ENCODE results near the gene ZNF573. TPM values are rescaled to one million over a fixed set of nuclear protein-coding genes. Genes with fewer than 3 reads are reported as not detected.

ZNF573 gene
- total and polyA plus RNA-seq, 12 donors, result 0.77 to 19.1 (median 12.1) TPM

GRCh38 chr19:37809366-37809765, 30.0 kb upstream of the ZNF573 start:
- WGBS, 4 donors, result 95 to 97% (median 96%) methylated on average over 5 of the region's 5 CpGs
- intact Hi-C loops (cut with DNase I), result no loop called here

GRCh38 chr19:37803249-37803840, 24.0 kb upstream of the ZNF573 start:
- Histone ChIP-seq H3K9me3 (replicated peaks in 1 of 3) (peaks cover 0 to 68% (median 2%) of the 10 kb centered on the region in 3 donors), H3K27me3 (no peaks in the 10 kb centered on the region), H3K4me1 (replicated peaks in 1 of 2) (no peaks in the 10 kb centered on the region), H3K27ac (no peak overlapping the region), H3K4me3 (no peak overlapping the region), H3K36me3 (replicated peaks in 1 of 2) (no peaks in the 10 kb centered on the region)
- 68 to 82% (median 78%) methylated on average over 7 of the region's 7 CpGs for WGBS, 4 donors
- no peak for TF ChIP-seq CTCF (IDR thresholded peaks at IDR 0.05)
- no peak for TF ChIP-seq POLR2A (IDR thresholded peaks at IDR 0.05)
- intact Hi-C loops (cut with DNase I), result no loop called here
- no peak for DNase-seq

More at GRCh38 chr19:37809366-37809765, 30.0 kb upstream of the ZNF573 start:
- Histone ChIP-seq H3K27ac (no peak overlapping the region), H3K36me3 (replicated peaks in 1 of 2) (no peaks in the 10 kb centered on the region), H3K27me3 (no peaks in the 10 kb centered on the region), H3K9me3 (replicated peaks in 1 of 3) (peaks cover 0 to 22% (median 2%) of the 10 kb centered on the region in 3 donors), H3K4me1 (replicated peaks in 1 of 2) (no peaks in the 10 kb centered on the region), H3K4me3 (no peak overlapping the region)
- DNase-seq, result no peak
- TF ChIP-seq POLR2A (IDR thresholded peaks at IDR 0.05), result no peak
- no peak for TF ChIP-seq CTCF (IDR thresholded peaks at IDR 0.05)

GRCh38 chr19:37790244-37790925, 11.0 kb upstream of the ZNF573 start:
- no peak overlapping the region for H3K4me3 ChIP-seq
- no peak overlapping the region for H3K27ac ChIP-seq
- TF ChIP-seq CTCF (IDR thresholded peaks at IDR 0.05) (no peak), POLR2A (IDR thresholded peaks at IDR 0.05) (no peak)
- DNase-seq, result no peak
- H3K9me3 ChIP-seq (replicated peaks in 1 of 3), result peaks cover 0 to 23% (median 0%) of the 10 kb centered on the region in 3 donors
- H3K4me1 ChIP-seq (replicated peaks in 1 of 2), result no peaks in the 10 kb centered on the region
- intact Hi-C loops (cut with DNase I), result no loop called here
- WGBS, 4 donors, result 46 to 70% (median 55%) methylated on average over 34 to 46 of the region's 46 CpGs
- H3K36me3 ChIP-seq (replicated peaks in 1 of 2), result no peaks in the 10 kb centered on the region
- no peaks in the 10 kb centered on the region for H3K27me3 ChIP-seq

GRCh38 chr19:37778613-37779126, 716 bp downstream of the ZNF573 start:
- peaks cover 0 to 8% (median 0%) of the 10 kb centered on the region in 3 donors for H3K9me3 ChIP-seq (replicated peaks in 1 of 3)
- peak overlapping the region; percentile 4 to 89 (median 29) for H3K4me3 ChIP-seq
- intact Hi-C loops (cut with DNase I), result no loop called here
- WGBS, 4 donors, result 9 to 16% (median 12%) methylated on average over 6 to 7 of the region's 7 CpGs
- peaks cover 9 to 17% of the 10 kb centered on the region in 2 donors for H3K4me1 ChIP-seq (replicated peaks in 1 of 2)
- TF ChIP-seq POLR2A (IDR thresholded peaks at IDR 0.05), result no peak
- TF ChIP-seq CTCF (IDR thresholded peaks at IDR 0.05), result no peak
- peak overlapping the region; percentile 4 to 93 (median 81) for H3K27ac ChIP-seq
- peak in 3 of 7 donors; percentile 12 to 22 (median 15) for DNase-seq
- H3K27me3 ChIP-seq, result no peaks in the 10 kb centered on the region
- H3K36me3 ChIP-seq (replicated peaks in 1 of 2), result no peaks in the 10 kb centered on the region

Measured in adrenal gland (tissue), 12 donors.